HepG2 (cell line): ENCODE measurements around the gene RASD1. TPM values are rescaled to one million over a fixed set of nuclear protein-coding genes. Genes with fewer than 3 reads are reported as not detected.

Experiments used
- ATAC-seq: fragments of 200-7000 bp; cut with Tn5 transposase; 3 replicates; pipeline ENCODE4 v1.9.1; 2020; ENCODE audit warnings: mild to moderate bottlenecking, moderate library complexity
- BruUV-seq: library from RNA; stranded (reverse); fragments of 400-500 nt; replicated peaks from 2 replicates; lab custom pipeline; 2021; lab: Mats Ljungman, UMichigan
- CTCF ChIA-PET: fragments of 300-600 bp; formaldehyde crosslinking; extraction: SDS; loops from one replicate; lab custom pipeline; 2021; ENCODE audit warnings: low total read pairs, inconsistent platforms, low intra/inter-chr PET ratio; lab: Yijun Ruan, JAX
- POLR2A ChIA-PET: fragments of 350-600 bp; sonication (Branson Sonifier 250); formaldehyde crosslinking; loops from one replicate; lab custom pipeline; 2020; ENCODE audit warnings: antibody characterized with exemption, inconsistent platforms; lab: Yijun Ruan, JAX
- DNase-seq: peaks from one replicate; pipeline ENCODE4 v3.0.0-alpha.2; 2015; ENCODE audit warnings: low spot score
- FAIRE-seq: peaks from 3 replicates; lab custom pipeline; 2011; peaks lifted over from hg19 to GRCh38; lab: Jason Lieb, UNC
- H2AFZ ChIP-seq: one replicate; pipeline ENCODE4 v1.6.1; 2011; ENCODE audit warnings: low read length, inconsistent platforms
- H3K27ac ChIP-seq: fragments of 300-600 bp; 3 replicates; pipeline ENCODE4 v1.8.0; 2011; ENCODE audit warnings: mixed run types, mild to moderate bottlenecking, mixed read lengths, low read length, inconsistent platforms; ENCODE audit not compliant: insufficient read depth; ENCODE audit errors: extremely low read length
- H3K27me3 ChIP-seq, 2 experiments: fragments of 200-600 bp in 1 of 2; 2 replicates in 1 of 2; 3 replicates in 1 of 2; pipeline versions ENCODE4 v1.6.0 to v1.8.0; 2011; ENCODE audit warnings: low read length in 2 of 2, mild to moderate bottlenecking in 2 of 2, moderate library complexity in 2 of 2, inconsistent platforms in 1 of 2; ENCODE audit not compliant: insufficient read depth in 2 of 2, control insufficient read depth in 1 of 2
- H3K36me3 ChIP-seq, 2 experiments: fragments of 200-600 bp in 1 of 2; replicated peaks in 1 of 2; 2 replicates in 1 of 2; 3 replicates in 1 of 2; pipeline versions ENCODE4 v1.5.1 to v1.8.0; 2011; ENCODE audit warnings: low read length in 2 of 2, inconsistent platforms in 1 of 2; ENCODE audit not compliant: insufficient read depth in 2 of 2, control insufficient read depth in 1 of 2
- H3K4me1 ChIP-seq: 2 replicates; pipeline ENCODE4 v1.5.1; 2012; ENCODE audit warnings: low read length, inconsistent platforms; ENCODE audit not compliant: insufficient read depth
- H3K4me2 ChIP-seq: 2 replicates; pipeline ENCODE4 v1.6.0; 2011; ENCODE audit warnings: low read depth, low read length, inconsistent platforms
- H3K4me3 ChIP-seq, 3 experiments: fragments of 200-600 bp in 1 of 3; sonication (generic), shearing (Covaris generic) in 1 of 3; replicated peaks in 1 of 3; 2 replicates each; pipeline ENCODE4 v1.5.1; 2011 to 2016; ENCODE audit warnings: low read length in 3 of 3, inconsistent platforms in 2 of 3, low read depth in 2 of 3, mild to moderate bottlenecking in 2 of 3, control low read depth in 1 of 3, mixed read lengths in 1 of 3; ENCODE audit not compliant: insufficient read depth in 1 of 3
- H3K79me2 ChIP-seq: one replicate; pipeline ENCODE4 v1.6.1; 2011; ENCODE audit warnings: low read length, inconsistent platforms; ENCODE audit not compliant: insufficient read depth
- H3K9ac ChIP-seq: 2 replicates; pipeline ENCODE4 v1.6.0; 2011; ENCODE audit warnings: mild to moderate bottlenecking, low read depth, low read length, inconsistent platforms; ENCODE audit not compliant: insufficient read depth
- H3K9me3 ChIP-seq: 2 replicates; pipeline ENCODE4 v1.5.1; 2012; ENCODE audit warnings: mild to moderate bottlenecking, low read length
- H4K20me1 ChIP-seq: 2 replicates; pipeline ENCODE4 v1.6.0; 2011; ENCODE audit warnings: inconsistent platforms, mild to moderate bottlenecking, low read length, moderate library complexity; ENCODE audit not compliant: insufficient read depth
- KAT2B ChIP-seq: fragments of 150-350 bp; IDR thresholded peaks from 2 replicates; pipeline ENCODE4 v1.6.1; 2014; ENCODE audit warnings: low read depth, low read length, borderline replicate concordance
- KLF15 ChIP-seq: sonication (generic); formaldehyde crosslinking; IDR thresholded peaks from 2 replicates; pipeline ENCODE4 v1.8.1; 2023; ENCODE audit warnings: borderline replicate concordance, mild to moderate bottlenecking, inconsistent platforms, missing genetic modification reagents, mixed read lengths
- SNAI1 ChIP-seq: sonication (generic); formaldehyde crosslinking; IDR thresholded peaks from 2 replicates; pipeline ENCODE4 v1.5.0; 2020; ENCODE audit warnings: mild to moderate bottlenecking, missing genetic modification reagents, borderline replicate concordance
- ZC3H13 ChIP-seq: sonication (generic); formaldehyde crosslinking; IDR thresholded peaks from 2 replicates; pipeline ENCODE4 v1.8.1; 2023; ENCODE audit warnings: mild to moderate bottlenecking, missing genetic modification reagents, moderate library complexity
- ZFAT ChIP-seq: sonication (generic); formaldehyde crosslinking; conservative IDR thresholded peaks from 2 replicates; pipeline ENCODE4 v1.8.1; 2023; ENCODE audit warnings: missing genetic modification reagents, inconsistent platforms
- ZNF343 ChIP-seq: sonication (generic); formaldehyde crosslinking; IDR thresholded peaks from 2 replicates; pipeline ENCODE4 v1.4.0; 2020; ENCODE audit warnings: mild to moderate bottlenecking, missing genetic modification reagents
- ZNF891 ChIP-seq: sonication (generic); formaldehyde crosslinking; IDR thresholded peaks from 2 replicates; pipeline ENCODE4 v1.5.0; 2020; ENCODE audit warnings: mild to moderate bottlenecking, missing genetic modification reagents
- WGBS: methylation state at CpG from one replicate; pipeline ENCODE4 v1.1.6; 2017; ENCODE audit warnings: low lambda C conversion rate; 5-methylcytosine and 5-hydroxymethylcytosine counted together
- in situ Hi-C: cut with HindIII; loops from 2 replicates; pipeline ENCODE4 v1.10.0; 2017; ENCODE audit warnings: low pct_unique_long_range_greater_than_20kb; ENCODE audit not compliant: extremely low pct_ligation_motif_present
- intact Hi-C: fragments of 100-400 bp; cut with micrococcal nuclease; formaldehyde crosslinking; loops from one replicate; pipeline ENCODE4 v1.10.0; 2022; ENCODE audit not compliant: unreplicated experiment
- polyA plus RNA-seq, 8 experiments: library from polyadenylated mRNA; depleted of rRNA in 3 of 8; stranded (reverse) in 7 of 8; unstranded in 1 of 8; fragments of >200 nt; fragmentation: Illumina TruSeq in 4 of 8; extraction: Trizol in 4 of 8; gene quantifications; 2 replicates each; pipeline versions ENCODE4 v1.2.1 to v1.2.3, GENCODE V29; 2011 to 2016; ENCODE audit warnings: low read depth in 4 of 8, missing spikeins in 1 of 8, mixed read lengths in 1 of 8; ENCODE audit not compliant: insufficient read depth in 1 of 8
- total RNA-seq, 5 experiments: library from RNA; depleted of rRNA; stranded (reverse); fragments of >200 nt; fragmentation: Illumina TruSeq; extraction: Trizol; gene quantifications; 2 replicates each; pipeline ENCODE4 v1.2.3, GENCODE V29; 2016; ENCODE audit warnings: low read depth in 1 of 5
- TF ChIP-seq, protein P1 (sequence below): sonication (generic); formaldehyde crosslinking; IDR thresholded peaks from 2 replicates; pipeline ENCODE4 v1.4.0; 2020; ENCODE audit warnings: missing genetic modification reagents

Gene RASD1
- total and polyA plus RNA-seq, 2 of the 13 experiments (the other 11 are each of a cell fraction or from before 2014, with no cell fraction given) = 1.6 to 4.2 TPM

GRCh38 chr17:17492085-17492484 is 4.1 kb downstream of the RASD1 start:
- in situ Hi-C loops = no loop called here
- no peak for TF ChIP-seq ZNF891 (CRISPR knock-in tag)
- peak; percentile 49; the same call in 1 of the 2 replicates for TF ChIP-seq ZC3H13 (CRISPR knock-in tag)
- TF ChIP-seq ZFAT (CRISPR knock-in tag) = no peak
- TF ChIP-seq, protein P1, sequence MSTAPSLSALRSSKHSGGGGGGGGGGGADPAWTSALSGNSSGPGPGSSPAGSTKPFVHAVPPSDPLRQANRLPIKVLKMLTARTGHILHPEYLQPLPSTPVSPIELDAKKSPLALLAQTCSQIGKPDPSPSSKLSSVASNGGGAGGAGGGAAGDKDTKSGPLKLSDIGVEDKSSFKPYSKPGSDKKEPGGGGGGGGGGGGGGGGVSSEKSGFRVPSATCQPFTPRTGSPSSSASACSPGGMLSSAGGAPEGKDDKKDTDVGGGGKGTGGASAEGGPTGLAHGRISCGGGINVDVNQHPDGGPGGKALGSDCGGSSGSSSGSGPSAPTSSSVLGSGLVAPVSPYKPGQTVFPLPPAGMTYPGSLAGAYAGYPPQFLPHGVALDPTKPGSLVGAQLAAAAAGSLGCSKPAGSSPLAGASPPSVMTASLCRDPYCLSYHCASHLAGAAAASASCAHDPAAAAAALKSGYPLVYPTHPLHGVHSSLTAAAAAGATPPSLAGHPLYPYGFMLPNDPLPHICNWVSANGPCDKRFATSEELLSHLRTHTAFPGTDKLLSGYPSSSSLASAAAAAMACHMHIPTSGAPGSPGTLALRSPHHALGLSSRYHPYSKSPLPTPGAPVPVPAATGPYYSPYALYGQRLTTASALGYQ (CRISPR knock-in tag) = no peak
- no peak for TF ChIP-seq KAT2B
- TF ChIP-seq KLF15 (CRISPR knock-in tag) = no peak
- no peak for TF ChIP-seq ZNF343 (CRISPR knock-in tag)
- no peak for TF ChIP-seq SNAI1 (CRISPR knock-in tag)
- Histone ChIP-seq H3K27ac (no peak overlapping the region), H3K9ac (no peak overlapping the region), H3K9me3 (no peaks in the 10 kb centered on the region), H2AFZ (no peak overlapping the region), H3K36me3 (peaks cover 10 to 26% of the 10 kb centered on the region in 2 experiments; a peak in 4 of 5 replicates), H3K4me3 (no peak overlapping the region), H4K20me1 (no peaks in the 10 kb centered on the region), H3K27me3 (0 out of 5 replicates have a peak, but pooled peaks cover 0 to under 1% of the 10 kb centered on the region in 2 experiments), H3K4me2 (no peak overlapping the region), H3K4me1 (peaks cover 38% of the 10 kb centered on the region), H3K79me2 (no peaks in the 10 kb centered on the region)
- DNase-seq = no peak
- 84% methylated on average over 11 of the region's 11 CpGs for WGBS
- CTCF ChIA-PET = no interaction called here
- FAIRE-seq = no peak
- POLR2A ChIA-PET = interaction anchor here (0.6 kb wide), 1 partner anchor 106 kb away, joined by 3 read pairs; no protein-coding TSS in a partner anchor
- intact Hi-C loops = no loop called here
- no peak for ATAC-seq
- no TSS peak for BruUV-seq
